CD4-positive, alpha-beta T cell treated with Interleukin-1 beta for 1 hour (primary cell): Measurements from ENCODE around the gene C2orf49.
"Not testable (repeated sequence)": the region's sequence is repeated elsewhere in the genome, so short reads cannot be mapped to it uniquely, and the experiment has no call there.

Experiments
- DNase-seq, 2 donors: peaks; one replicate each; pipeline ENCODE4 v3.0.0-alpha.2; 2020 to 2022

Gene C2orf49

DNA sequence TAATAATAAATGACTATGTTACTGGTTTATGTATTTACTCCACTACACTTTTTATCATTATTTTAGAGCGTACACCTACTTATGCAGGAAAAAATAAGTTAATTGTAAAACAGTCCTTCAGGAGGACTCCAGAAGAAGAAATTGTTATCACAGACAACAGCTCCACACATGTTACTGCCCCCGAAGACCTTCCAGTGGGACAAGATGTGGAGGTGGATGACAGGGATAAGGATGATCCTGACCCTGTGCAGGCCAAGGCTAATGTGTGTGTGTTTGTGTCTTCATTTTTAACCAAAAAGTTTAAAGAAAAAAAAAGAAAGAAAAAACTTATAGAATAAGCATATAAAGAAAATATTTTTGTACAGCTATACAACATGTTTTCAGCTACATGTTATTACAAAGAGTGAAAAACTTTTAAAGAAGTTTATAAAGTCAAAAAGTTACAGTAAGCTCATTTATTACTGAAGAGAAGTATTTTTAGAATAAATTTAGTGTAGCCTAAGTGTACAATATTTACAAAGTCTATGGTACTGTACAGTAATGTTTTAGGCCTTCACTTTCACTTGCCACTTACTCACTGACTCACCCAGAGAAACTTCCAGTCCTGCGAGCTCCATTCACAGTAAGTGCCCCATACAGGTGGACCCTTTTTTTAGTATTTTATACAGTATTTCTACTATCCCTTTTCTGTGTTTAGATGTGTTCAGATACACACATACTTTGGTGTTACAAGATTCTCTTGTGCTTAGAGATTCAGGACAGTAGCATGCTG is 15.3 kb upstream of the C2orf49 start:
- no peak for DNase-seq

DNA sequence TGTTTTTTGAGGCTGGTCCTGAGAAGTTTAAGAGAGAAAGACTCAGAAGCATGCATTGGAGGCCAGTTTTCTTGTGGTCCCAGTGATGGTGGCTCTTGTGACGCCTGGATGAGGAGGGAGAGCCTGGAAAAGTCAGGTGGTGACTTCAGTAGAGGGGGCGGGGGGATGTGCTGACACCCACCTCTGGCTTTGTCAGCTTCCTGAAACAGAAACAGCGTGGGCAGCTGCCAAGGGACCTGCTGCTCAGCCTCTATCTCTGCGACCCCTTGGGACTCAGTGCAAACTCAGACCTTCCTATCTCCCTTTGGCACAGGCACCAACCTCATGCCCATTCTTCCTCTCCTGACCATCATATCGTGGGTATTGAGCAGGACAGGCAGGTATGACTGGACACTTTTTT is 14.2 kb upstream of the C2orf49 start:
- DNase-seq = no peak

DNA sequence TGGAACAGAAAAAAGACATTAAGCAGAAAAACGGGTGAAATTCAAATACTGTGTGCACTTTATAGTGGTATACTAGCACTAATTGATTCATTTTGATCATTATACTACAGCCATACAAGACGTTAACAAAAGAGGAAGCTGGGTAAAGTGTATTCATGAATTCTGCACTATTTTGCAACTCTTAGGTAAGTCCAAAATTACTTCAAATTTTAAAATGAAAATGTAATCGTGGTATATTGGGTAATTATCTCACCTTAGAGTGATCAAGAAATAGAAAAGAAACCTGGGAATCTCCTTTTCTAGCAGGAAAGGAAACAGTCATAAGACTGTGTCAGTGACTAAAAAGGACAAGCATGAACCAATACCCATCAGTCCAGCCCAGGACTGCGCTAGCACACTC is 13.2 kb upstream of the C2orf49 start:
- no peak for DNase-seq

DNA sequence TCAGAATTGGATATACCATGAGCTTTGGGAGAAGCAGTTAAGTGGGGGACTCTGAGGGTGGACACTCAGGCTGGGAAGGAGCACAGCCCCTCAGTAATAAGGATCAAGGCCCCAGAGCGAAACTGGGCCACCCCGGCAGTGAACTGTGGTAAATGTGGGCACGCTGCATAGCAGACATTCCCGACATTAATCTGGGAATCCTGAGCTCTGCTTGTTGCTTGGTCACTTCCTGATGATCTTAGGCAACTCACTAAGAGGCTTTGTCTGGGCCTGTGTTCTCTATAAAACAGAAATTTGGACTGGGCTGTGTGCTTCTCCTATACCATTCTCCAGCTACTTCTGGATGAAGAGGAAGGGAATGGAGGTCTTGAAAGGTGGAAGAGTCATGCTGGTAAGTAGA is 12.6 kb upstream of the C2orf49 start:
- no peak for DNase-seq

DNA sequence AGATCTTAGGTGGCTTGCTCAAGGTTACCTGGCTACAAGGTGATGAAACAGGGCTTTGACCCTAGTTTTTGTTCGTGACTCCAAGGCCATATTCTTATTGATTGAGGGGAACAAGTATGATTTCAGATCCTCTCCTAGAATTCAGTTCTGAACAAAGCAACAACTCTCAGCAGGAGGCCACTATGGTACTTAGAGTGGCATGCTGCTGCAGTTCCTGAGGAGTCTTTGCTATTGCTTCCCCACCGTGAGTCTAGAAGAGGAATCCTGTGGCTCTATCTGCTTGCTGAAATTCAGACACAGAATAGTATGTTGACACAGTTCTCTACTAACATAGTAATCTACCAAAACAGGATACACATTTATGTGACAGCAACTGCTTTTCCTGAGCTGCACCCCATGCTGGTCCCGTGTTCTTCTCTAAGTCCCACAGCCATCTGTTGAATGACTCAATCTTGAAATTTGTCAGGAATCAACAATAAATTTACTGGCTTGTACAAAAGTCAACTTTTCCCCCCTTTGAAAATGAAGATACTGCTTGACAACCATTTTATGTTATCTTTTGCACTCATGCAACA is 11.9 kb upstream of the C2orf49 start:
- DNase-seq = no peak

DNA sequence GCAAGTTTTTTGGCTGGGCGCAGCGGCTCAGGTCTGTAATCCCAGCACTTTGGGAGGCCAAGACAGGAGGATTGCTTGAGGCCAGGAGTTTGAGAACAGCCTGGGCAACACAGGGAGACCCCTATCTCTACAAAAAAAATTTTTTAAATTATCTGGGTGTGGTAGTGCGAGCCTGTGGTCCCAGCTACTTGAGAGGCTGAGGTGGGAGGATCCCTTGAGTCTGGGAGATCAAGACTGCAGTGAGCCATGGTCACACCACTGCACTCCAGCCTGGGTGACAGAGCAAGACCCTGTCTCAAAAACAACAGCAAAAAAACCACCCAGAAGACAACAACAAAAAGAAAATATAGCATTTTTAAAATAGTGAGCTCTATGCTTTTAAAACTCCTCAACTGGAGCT is 10.1 kb upstream of the C2orf49 start:
- DNase-seq = not testable (repeated sequence)

DNA sequence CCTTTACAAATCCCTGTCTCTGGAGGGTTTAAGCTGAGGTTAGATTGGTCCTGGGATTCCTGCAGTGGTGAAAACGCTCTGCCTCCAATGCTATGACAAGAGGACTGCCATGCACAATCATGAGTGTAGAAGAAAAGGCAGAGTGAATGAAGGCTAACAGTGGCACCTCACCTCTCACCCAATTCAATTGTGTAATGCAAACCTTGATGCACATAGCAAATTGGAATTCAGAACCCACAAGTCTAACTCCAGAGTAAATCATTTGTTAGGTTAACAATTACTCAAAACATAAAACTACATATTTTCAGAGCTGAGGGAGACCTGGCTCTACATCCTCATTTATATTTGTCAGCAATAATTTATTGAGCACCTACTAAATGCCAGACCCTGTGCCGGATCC is 9.7 kb upstream of the C2orf49 start:
- no peak for DNase-seq

DNA sequence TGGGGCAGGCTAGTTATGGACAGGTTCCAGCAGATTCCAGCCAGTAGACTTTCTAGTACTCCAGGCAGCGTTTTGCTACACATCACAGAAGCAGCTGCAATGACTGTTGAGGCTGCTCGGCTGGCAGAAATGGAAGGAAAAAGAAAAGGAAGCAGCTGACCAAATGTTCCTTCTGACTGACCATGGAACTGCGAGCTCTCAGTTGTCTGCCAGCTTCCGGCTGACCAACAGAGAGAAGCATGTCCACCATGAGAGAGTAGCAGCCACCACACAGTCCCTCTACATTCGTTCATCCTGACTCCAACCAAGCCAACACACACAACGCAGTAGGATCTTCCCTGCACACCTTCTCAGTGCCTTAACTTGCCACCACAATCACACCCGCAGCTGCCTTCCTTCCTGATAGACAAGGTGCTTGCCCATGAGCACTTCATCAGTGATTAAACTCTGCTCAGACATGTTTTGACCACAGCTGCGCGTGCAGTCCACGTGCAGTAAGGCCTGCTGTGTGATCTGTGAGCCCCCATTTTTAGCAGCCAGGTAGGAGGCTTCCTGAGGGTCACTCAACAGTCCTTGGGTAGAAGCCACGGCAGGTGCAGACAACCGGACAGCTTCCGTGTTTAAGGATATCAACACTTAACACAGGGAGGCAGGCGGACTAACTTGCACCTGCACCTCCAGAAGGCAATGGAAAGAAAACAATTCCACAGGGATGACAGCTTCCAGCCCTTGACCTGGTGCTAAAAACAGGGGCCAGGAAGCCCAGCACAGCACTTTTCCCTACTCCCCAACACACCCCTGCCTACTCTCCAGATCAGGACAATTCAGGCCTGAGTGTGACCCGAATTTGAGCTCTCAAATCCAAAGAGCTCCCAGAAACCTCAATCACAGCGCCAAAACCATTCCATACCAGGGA is 8.8 kb upstream of the C2orf49 start:
- DNase-seq = peak; percentile 23 to 34

DNA sequence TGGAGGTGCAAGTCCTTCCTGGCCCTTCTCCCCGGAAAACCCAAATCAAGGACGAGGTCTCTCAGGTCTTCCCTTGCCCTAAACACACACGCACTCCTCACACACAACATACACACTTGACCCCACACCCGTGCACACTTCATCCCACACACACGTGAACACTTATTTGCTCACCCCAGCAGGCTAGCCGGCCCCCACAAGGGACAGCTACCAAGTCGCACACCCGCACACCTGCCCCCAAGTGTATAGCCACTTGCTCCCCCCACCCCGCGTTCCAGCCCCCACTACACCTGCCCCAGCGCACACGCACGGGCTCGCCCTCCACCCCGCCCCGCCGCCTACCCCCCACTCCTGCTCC is 8.2 kb upstream of the C2orf49 start:
- DNase-seq = peak in 1 of 2 donors; percentile 11

DNA sequence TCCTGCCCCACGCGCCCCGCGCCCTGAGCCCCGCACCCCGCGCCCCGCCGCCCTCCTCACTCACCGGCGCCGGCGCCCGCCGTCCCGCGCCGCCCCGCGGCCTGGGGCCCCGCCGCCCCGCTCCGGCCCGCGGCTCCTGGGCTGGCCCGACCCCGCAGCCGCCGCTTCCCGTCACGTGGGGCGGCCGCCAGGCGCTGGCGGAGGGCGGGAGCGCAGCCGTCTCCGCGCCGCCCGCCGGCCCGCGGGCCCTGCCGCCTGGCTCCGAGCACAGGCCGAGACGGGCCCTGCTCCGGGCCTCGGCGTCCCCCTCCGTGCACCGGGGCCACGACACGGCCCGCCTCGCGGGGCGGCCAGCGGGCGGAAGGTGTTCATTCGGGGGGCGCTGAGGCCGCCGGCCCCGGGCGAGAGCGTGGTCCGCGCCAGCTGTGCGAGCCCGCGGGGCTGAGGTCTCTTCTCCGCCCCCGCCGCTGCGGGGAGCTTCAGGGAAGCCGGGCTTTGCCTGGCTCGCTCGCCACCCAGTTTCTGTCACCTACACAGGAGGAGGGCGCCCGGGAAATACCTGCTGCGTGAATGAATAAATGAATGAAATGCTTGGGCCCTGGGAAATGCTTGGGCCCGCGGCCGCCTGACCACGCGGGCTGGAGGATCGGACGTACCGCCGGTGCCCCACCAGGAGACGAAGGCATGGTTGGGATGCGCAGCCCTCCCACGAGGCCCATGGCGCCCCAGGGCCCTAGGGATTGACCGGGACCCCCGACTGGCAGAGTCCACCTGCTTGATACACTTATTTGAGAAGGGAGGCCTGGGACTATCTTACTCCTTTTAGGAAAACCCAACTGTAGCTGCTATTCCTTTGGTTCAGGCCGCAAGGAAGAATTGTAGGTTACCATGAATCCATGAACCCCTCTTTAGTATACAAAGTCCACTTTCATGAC is 7.5 kb upstream of the C2orf49 start, which contains the start of gene TGFBRAP1:
TGFBRAP1 (minus strand) TSS at position 175 of the 935 bp plus-strand sequence. CDS start 21,434 bp downstream, outside the sequence.
- peak; percentile 55 to 61 for DNase-seq

DNA sequence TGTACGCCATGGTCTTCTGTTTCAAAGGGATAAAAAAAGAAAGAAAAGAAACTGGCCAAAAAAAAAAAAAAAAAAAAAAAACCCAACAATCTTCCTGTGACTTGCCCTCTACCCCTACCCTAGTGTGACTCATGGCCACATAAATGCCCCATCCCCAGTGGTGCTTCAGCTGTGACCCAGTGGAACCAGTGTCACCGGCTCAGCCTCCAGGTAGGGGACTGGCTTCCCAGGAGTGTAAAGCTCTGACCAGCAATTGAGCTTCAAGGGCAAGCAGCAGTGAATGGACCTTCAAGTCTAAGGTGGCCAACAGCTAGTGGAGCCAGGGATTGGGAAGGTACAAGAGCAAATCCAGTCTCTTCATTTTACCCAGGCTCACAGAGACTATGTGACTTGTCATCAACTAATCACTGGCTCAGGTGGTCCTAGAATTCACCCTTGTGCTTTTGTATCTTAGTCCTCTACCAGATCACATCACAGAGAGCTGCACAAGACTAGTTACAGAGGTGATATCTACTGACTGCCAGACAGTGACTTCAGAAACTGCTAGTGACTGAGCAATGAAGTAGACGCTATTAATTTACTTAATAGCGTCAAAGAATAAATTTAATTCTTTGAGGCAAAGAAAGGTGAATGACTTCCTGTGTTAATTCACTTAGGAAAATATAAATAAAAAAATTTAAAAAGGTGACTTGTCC is 6.5 kb upstream of the C2orf49 start:
- no peak for DNase-seq

DNA sequence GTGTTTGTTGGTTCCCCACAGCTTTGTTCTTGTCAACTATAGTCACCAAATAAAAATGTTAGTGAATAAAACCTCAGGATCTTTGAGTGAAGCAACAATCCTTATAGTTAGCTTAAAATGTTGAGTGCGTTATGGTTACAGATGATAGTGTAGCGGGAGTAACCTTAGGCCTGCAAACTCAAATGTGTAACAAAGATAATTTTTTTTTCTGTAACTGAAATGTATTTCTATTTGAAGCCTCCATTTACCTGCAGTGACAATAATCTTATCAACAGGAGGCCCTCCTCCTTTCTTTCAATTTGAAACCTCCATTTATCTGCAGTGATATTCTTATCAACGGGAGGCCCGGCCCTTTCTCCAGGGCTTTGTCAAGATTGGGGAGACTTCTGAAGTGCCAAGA is 3.1 kb upstream of the C2orf49 start:
- DNase-seq = no peak

DNA sequence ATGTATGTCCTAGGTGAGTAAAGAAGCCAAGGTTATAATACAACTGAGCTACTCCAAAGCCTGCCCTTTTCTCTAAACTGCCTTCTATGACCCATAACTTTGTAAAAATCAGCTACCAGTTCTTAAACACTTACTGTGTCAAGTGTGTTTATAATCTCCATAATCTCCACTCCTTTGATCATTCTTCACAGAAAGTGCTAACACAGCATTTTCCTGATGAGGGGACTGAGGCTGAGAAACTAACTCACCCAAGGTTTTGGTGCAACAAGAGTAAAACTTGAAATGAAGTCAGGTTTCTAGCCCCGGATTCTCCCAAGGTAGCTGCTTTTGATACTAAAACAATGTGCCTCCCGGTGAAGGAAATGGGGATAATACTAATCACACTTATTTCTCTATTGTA is 1.9 kb upstream of the C2orf49 start:
- DNase-seq = no peak

DNA sequence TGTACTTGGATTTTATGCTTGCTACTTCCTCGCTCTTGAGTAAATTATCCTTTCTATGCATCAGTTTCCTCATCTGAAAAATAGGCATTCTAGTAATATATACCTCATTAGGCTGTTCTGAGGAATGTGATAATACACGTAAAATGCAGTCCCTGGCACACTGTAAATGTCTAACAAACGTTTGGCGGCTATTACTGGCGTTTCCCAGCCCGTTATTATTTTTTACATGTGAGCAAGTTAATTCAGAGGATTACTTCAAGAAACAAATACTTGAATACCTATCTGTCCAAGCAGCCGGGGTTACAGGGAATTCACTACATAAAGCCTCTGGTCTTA is 586 bp upstream of the C2orf49 start:
- DNase-seq = no peak

DNA sequence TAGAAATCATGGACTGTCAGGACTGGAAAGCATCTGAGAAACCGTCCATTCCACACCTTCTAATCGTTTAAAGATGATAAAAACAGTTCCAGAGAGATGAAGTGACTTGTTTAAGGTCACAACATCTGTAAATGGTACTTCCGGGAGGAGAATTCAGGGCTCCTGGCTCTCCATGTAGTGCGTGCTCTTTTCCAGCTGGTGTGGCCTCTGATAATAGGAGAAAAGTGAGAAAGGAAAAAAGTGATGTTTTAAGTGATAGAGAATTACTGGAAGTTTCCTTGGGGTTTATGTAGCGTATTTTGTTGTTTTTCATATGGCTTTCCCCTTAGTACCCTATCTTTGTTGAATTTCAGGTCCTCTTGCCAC is 663 bp downstream of the C2orf49 start:
- no peak for DNase-seq

DNA sequence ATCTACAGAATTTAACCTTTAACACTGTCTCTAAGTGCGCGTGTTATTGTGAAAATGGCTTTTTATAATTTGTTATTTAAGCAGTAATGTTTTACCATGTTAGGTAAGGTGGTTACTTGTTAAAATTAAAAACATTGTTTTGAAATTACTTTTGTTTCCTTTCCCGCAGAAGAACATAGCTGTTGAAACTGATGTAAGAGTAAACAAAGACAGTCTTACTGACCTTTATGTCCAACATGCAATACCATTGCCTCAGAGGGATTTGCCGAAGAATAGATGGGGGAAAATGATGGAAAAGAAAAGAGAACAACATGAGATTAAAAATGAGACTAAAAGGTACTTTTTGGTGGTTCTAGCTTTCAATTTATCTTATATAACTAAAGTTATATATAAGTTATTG is 2.1 kb downstream of the C2orf49 start:
- DNase-seq = no peak

DNA sequence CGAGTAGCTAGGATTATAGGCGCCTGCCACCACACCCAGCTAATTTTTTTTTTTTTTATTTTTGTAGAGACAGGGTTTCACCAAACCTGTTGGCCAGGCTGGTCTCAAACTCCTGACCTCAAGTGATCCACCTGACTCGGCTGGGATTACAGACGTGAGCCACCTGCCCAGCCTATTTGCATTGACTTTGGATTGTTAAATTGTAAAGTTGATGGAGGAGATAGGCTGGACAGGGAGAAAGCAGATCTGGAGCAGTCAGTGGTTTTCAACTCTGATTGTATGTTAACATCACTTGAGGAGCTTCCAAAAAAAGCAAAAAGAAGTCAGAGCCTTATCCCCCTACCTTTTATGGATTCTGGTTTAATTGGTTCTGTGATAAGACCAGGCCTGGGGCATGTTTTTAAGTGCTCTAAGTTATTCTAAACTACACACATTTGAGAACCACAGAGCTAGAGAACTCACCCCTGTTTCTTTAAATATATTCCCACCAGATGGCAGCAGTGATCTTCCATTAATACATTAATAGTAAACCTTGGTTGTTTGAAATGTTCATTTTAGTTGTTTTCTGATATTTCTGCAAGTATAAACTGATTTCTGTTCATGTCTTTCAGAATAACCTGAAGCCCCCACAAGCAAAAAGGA is 7.5 kb downstream of the C2orf49 start:
- peak in 1 of 2 donors; percentile 40 for DNase-seq

DNA sequence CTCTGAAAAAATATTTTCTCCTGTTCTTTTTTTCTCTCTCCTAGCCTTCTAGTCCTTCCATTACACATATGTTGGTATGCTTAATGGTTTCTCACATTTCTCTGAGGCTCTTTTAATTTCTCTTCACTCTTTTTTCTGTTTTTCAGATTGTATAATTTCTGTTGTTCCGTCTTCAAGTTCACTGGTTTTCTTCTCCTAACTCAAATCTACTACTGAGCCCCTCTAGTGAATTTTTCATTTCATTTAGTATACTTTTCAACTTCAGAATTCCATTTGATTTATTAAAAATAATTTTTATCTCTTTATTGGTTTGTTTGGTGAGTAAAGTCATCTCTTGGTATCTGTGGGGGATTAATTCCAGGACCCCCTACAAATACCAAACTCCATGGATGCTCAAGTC is 19.8 kb downstream of the C2orf49 start:
- DNase-seq = no peak

DNA sequence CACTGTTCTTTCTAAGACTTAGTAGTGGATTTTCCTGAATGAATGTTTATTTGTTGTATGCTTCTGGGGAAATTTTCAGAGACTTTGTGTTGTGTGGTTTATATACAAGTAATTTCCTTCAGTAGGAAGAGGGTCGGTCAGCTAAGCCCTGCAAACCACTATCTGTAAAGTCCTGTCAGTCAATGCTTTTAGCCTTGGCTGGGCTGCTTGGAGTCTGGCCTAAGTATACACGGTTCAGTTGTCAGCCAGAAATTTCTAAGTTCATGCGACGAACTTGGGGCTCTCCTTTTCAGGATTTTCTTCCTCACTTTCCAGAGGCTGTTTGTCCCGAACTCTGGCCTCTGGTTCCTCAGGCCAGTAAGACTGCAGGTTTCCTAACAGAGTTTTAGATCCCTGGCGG is 21.3 kb downstream of the C2orf49 start:
- DNase-seq = no peak

DNA sequence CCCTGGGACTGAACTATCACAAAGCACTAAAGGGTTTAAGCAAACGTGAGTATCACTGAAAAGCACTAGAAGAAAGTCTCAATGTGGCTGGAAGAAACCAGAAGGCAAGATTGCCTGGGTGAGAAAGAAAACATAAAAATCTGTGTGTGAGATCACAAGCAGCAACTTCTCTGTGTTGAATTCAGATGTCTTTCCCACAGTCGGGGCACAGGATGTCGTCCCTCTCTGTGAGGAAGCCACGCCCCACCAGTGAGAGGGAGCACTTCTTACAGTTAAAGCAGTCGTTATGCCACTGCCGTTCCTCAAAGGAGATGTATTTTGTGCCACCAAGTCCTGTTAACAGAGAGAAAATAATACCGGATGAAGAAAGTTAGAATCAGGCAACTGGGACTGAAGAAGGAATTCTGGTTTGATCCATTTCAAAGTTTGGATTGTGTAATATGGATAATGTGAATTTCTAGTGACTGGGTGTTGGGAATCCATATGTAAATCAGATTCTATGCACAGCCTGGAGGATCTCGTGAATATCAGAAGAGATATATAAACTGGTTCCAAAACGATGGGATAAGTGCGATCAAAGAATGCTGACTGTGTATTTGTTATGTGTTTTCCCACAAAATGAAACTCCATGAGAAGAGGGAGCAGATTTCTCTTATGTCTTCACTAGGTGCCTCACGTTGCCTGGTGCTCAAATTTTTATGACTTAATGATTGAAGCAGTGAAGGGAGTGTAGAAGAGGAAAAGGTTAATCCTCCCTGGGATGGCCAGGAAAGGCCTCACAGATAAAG is 24.0 kb downstream of the C2orf49 start:
- peak in 1 of 2 donors; percentile 18 for DNase-seq
